GM08714 (cell line): ENCODE measurements around the gene MRPL52.

Source experiments
- H3K4me3 ChIP-seq: fragments of 200-500 bp; sonication (Bioruptor generic); 2 replicates; pipeline ENCODE4 v1.5.1; 2014; ENCODE audit warnings: mild to moderate bottlenecking, low read length, inconsistent platforms
- ZNF274 ChIP-seq: IDR thresholded peaks from 2 replicates; pipeline ENCODE4 v1.6.1; 2012; ENCODE audit warnings: mild to moderate bottlenecking, low read depth, low read length

Gene MRPL52

DNA sequence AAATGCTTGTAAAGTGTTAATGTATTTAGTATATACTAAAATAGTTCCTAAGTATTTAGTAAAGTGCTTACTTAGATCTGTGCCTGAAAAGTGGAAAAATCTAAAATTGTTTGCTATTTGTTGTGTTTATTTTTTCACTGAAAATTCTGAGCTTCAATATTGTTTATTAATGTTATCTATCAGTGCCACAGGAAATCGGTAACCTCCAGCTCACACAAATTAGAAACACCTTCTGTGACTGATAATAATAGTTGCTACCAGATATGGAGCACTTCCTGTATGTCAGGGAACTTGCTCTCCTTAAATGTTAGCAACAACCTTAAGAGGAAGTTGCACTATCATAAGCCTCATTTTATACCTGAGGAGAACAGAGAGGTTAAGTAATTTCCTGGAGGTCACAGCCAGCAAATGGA is 41.1 kb downstream of the MRPL52 start:
- TF ChIP-seq ZNF274, result no peak
- H3K4me3 ChIP-seq, result peak overlapping the region; percentile 87

DNA sequence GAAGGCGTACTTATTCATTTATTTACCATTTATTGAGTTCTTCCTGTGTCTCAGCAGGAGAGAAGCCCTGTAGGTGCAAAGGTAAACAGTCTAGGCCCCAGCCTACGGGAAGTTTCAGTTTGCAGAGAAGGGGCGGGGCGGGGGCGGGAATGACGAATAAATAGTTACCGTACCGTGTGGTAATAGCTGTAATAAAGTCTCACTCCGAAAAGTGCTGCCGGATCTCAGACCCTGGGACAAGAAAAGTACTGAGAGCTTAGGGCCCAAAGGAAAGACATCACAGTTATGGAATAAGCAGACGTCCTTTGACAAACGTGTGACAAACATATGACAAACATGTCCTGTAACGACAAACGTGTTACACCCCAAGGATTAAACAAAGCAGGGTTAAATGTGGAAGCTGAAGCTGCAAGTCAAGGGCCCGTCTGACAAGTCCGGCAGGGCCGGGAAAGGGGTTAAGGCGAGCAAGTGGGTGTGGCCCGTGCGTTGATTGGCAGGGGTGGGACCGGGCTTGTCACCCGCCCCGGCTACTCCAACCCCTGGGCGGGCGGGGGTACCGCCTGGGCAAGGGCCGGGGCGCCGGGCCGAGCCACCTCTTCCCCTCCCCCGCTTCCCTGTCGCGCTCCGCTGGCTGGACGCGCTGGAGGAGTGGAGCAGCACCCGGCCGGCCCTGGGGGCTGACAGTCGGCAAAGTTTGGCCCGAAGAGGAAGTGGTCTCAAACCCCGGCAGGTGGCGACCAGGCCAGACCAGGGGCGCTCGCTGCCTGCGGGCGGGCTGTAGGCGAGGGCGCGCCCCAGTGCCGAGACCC is 41.7 kb downstream of the MRPL52 start, which contains the start of gene LRP10:
Gene LRP10, plus strand, starts transcription at position 517 of the 809 bp plus-strand sequence. CDS start 564 bp downstream, outside the sequence.
- peak within 1 kb of the TSS; percentile 87 for H3K4me3 ChIP-seq
- TF ChIP-seq ZNF274, result no peak

DNA sequence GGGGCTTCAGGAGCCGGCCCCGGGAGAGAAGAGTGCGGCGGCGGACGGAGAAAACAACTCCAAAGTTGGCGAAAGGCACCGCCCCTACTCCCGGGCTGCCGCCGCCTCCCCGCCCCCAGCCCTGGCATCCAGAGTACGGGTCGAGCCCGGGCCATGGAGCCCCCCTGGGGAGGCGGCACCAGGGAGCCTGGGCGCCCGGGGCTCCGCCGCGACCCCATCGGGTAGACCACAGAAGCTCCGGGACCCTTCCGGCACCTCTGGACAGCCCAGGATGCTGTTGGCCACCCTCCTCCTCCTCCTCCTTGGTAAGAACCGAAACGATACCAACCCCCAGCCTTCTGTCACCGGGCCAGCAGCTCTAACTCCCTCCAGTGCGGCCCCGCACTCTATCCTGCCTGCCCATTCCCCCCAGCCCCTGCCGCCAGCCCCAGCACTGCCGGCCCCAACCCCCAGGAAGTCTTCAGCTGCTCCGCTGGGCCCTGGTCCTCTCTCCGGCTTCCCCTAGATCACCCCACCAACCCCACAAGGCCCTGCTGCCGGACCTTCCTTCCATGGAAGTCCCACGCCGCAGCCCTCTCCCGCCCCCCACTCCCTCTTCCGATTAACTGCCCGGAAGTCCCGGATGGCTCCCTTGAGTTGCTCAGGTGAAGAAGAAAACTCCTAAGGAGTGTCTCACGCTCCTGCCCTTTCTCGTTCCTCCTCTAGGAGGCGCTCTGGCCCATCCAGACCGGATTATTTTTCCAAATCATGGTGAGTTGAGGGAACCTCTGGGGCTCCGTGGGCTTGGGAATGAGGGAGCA is 42.5 kb downstream of the MRPL52 start:
- TF ChIP-seq ZNF274, result no peak
- H3K4me3 ChIP-seq, result peak overlapping the region; percentile 87

DNA sequence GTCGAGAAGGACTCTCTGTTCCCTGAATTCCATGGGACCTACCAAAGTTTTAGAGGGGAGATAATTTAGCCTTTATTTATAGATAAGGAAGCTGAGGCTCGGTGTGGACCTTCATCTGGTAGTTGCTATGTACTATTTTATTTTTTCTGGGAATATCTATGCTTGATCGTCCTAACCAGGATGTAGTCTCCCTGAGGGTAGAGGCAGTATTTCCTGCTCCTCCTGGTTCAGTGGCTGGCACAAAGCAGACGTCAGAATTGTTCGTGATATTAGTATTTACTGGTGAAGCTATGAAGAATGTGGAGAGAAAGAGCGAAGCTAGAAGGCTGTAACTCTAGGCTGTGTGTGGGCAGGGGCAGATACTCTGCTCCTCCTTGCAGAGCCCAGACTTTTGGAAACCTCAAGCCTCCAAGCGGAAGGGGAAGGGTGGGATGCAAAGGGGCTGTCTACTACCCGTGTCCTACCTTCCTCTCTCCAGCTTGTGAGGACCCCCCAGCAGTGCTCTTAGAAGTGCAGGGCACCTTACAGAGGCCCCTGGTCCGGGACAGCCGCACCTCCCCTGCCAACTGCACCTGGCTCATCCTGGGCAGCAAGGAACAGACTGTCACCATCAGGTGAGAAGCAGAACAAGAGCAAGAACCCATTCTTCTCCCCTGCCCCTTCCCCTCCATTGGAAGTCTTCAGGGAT is 43.3 kb downstream of the MRPL52 start:
- peak overlapping the region; percentile 87 for H3K4me3 ChIP-seq
- TF ChIP-seq ZNF274, result no peak

DNA sequence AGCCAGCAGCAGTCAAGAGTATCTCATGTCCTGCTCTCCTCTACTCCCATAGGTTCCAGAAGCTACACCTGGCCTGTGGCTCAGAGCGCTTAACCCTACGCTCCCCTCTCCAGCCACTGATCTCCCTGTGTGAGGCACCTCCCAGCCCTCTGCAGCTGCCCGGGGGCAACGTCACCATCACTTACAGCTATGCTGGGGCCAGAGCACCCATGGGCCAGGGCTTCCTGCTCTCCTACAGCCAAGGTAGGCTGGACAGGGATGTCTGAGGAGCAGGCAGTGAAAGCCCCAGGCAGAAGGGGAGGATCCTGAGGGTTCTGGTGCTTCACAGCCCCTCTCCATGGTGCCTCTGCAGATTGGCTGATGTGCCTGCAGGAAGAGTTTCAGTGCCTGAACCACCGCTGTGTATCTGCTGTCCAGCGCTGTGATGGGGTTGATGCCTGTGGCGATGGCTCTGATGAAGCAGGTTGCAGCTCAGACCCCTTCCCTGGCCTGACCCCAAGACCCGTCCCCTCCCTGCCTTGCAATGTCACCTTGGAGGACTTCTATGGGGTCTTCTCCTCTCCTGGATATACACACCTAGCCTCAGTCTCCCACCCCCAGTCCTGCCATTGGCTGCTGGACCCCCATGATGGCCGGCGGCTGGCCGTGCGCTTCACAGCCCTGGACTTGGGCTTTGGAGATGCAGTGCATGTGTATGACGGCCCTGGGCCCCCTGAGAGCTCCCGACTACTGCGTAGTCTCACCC is 45.5 kb downstream of the MRPL52 start:
- TF ChIP-seq ZNF274, result no peak
- H3K4me3 ChIP-seq, result no peak overlapping the region

DNA sequence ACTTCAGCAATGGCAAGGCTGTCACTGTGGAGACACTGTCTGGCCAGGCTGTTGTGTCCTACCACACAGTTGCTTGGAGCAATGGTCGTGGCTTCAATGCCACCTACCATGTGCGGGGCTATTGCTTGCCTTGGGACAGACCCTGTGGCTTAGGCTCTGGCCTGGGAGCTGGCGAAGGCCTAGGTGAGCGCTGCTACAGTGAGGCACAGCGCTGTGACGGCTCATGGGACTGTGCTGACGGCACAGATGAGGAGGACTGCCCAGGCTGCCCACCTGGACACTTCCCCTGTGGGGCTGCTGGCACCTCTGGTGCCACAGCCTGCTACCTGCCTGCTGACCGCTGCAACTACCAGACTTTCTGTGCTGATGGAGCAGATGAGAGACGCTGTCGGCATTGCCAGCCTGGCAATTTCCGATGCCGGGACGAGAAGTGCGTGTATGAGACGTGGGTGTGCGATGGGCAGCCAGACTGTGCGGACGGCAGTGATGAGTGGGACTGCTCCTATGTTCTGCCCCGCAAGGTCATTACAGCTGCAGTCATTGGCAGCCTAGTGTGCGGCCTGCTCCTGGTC is 46.1 kb downstream of the MRPL52 start:
- no peak for TF ChIP-seq ZNF274
- H3K4me3 ChIP-seq, result no peak overlapping the region

DNA sequence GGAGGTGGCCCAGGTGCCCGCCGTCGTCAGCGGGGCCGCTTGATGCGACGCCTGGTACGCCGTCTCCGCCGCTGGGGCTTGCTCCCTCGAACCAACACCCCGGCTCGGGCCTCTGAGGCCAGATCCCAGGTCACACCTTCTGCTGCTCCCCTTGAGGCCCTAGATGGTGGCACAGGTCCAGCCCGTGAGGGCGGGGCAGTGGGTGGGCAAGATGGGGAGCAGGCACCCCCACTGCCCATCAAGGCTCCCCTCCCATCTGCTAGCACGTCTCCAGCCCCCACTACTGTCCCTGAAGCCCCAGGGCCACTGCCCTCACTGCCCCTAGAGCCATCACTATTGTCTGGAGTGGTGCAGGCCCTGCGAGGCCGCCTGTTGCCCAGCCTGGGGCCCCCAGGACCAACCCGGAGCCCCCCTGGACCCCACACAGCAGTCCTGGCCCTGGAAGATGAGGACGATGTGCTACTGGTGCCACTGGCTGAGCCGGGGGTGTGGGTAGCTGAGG is 47.4 kb downstream of the MRPL52 start:
- no peak for TF ChIP-seq ZNF274
- H3K4me3 ChIP-seq, result no peak overlapping the region

DNA sequence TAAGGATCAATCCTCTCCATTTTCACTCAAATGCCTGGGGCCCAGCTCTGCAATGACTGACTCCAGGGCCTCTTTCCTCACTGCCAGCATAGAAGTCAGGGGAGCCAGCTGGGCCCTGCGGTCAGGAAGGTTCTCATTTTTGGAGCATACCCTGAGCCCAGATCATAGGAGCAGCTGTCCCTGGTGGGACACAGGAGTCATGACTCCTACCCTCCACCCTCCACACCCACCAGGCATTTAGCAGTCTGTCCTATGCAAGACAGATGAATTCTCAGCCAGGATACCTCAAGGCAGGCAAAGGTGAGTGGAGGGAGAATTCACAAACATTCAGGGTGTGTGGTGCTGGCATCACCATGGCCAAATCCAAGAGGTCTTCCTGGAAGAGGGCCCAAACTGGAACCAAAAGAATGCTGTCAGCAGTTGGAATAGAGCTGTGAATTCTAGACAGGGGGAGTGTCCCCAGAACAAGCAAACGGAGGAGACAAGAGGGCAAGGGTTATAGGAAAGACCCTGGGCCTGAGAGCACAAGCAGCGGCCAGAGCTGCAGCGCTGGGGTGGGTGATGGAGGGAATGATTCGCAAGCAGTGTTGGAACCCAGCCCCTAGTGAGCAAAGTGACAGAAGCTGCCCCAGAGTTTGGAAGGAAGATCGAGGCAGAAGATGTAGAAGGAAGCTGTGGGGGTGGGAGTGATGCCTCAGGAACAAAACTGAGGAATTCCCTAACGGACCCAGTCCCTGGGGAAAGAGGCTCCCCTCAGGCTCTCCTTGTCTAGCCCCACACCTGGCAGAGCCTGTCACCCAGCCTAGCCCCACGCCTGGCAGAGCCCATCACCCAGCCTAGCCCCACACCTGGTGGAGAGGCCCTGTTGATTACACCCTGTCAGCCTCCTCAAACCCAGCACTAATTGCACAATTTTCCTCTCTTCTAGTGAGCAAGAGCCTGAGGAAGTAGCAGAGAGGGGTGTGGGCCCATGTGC is 48.9 kb downstream of the MRPL52 start:
- no peak for TF ChIP-seq ZNF274

DNA sequence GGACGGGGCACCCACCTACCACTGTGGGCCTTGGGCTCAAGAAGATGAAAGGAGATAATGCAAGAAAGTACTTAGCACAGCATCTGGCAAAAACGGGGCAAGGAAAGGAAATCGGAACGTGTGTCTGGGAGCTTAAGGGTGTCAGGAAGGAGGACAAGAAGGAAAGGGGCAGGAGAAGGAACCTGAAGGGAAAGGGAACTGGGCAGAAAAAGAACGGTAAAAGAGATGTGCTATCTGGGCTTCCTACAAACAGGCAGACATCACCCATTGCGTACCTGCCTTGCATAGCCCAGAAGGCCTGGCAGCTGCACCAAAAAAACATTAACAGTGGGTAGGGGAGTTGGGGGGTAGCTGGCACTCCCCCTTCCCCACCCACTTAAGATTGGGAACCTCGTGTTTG is 52.4 kb downstream of the MRPL52 start:
- no peak for TF ChIP-seq ZNF274
- no peak overlapping the region for H3K4me3 ChIP-seq

More for the DNA sequence above, 48.9 kb downstream of the MRPL52 start:
- no peak overlapping the region for H3K4me3 ChIP-seq

DNA sequence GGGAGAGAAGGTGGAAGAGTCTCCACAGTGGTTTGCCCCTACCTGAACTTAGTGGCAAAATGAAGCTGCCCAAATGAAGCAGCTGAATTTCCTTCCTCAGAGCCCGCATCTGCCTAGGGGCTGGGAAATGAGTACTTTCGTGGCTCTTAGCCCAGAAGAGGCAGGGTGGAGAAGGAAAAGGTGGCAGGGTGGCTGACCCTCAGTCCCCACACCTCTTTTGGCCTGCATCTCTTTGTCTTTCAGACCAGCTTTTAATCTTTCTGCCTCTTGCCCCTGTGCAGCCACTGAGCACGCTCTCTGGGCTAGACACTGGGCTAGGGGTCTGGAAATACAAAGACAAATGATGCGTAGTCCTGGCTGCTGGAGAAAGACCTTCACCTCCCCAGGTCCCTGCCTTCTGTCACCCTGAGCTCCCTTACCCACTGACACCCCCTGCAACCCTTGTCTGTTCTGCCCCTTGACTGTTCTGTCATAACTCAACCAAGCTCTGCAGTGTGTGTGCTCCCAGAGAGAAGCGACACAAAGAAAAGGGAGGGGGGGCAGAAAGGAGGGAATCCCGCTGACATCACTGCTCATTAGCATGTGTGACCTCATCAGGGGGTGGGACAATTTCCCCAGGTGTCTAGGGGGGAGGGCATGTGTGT is 53.0 kb downstream of the MRPL52 start:
- no peak overlapping the region for H3K4me3 ChIP-seq
- TF ChIP-seq ZNF274, result no peak

DNA sequence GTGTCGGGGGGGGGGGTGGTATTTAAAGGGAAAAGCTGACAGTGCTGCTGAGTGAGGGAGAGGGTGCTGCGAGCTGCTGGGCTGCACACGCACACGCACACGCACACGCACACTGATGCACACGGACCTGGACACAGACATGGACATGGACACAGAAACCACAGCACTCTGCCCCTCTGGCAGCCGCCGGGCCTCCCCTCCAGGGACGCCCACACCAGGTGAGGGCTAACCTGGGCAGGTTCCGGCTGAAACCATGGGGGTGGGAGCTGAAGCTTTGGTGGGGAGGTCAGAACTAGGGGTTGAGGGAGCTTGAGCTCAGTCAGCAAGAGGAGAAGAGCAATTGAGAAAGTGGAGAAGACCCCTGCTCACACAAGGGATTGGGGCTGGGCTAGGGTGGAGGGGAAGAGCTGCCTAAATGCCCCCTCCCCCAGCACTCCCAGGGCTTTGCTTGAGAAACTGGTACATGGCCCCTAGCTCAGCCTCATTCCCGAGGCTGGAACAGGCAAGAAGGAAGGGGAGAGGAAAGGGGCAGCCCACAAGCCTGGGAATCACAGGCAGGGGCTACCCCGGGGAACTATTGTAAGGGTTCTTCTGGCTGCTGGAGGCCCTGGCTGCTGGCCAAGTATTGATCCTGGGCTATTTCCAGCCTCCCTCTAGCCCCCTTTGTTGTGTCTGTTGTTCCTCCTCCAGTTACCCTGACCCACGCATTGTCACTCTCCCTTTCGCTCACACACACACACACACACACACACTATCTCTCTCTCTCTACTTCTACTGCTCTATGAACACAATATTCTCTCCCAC is 53.7 kb downstream of the MRPL52 start, which contains the start of gene REM2:
Gene REM2, plus strand, starts transcription at position 50 of the 804 bp plus-strand sequence. Its CDS starts 66 bp downstream, at position 116.
- no peak for TF ChIP-seq ZNF274
- no peak within 1 kb of the TSS for H3K4me3 ChIP-seq
